GM19043 (cell line): Measurements from ENCODE around the gene ELMO2.

Experiments used
- ATAC-seq: cut with Tn5 transposase; IDR thresholded peaks from one replicate; pipeline ENCODE4 v1.9.1; 2021; ENCODE audit warnings: low read depth; ENCODE audit not compliant: unreplicated experiment

ELMO2 gene

GRCh38 chr20:46368902-46369268 lies 37.5 kb downstream of the ELMO2 start:
- no peak for ATAC-seq

- no peak for ATAC-seq
Observed at GRCh38 chr20:46367967-46368901, 38.2 kb downstream of the ELMO2 start.

GRCh38 chr20:46367234-46367633 lies 39.2 kb downstream of the ELMO2 start:
- no peak for ATAC-seq

- no peak for ATAC-seq
Observed at GRCh38 chr20:46366826-46367225, 39.6 kb downstream of the ELMO2 start.

- ATAC-seq: no peak
Observed at GRCh38 chr20:46365487-46366220, 40.8 kb downstream of the ELMO2 start.

- no peak for ATAC-seq
Observed at GRCh38 chr20:46364670-46365486, 41.5 kb downstream of the ELMO2 start.

- ATAC-seq: peak; percentile 67
Observed at GRCh38 chr20:46363874-46364669, 42.3 kb downstream of the ELMO2 start.

- ATAC-seq: no peak
Observed at GRCh38 chr20:46362921-46363867, 43.2 kb downstream of the ELMO2 start.

- no peak for ATAC-seq
Observed at GRCh38 chr20:46361811-46362210, 44.6 kb downstream of the ELMO2 start.

- no peak for ATAC-seq
Observed at GRCh38 chr20:46361381-46361780, 45.0 kb downstream of the ELMO2 start.

- peak; percentile 65 for ATAC-seq
Observed at GRCh38 chr20:46359233-46359751, 47.1 kb downstream of the ELMO2 start.

GRCh38 chr20:46358346-46359058 lies 47.9 kb downstream of the ELMO2 start:
- no peak for ATAC-seq

GRCh38 chr20:46357030-46357514 lies 49.3 kb downstream of the ELMO2 start:
- ATAC-seq: no peak

GRCh38 chr20:46356195-46357029 lies 50.0 kb downstream of the ELMO2 start:
- no peak for ATAC-seq

- ATAC-seq: no peak
Observed at GRCh38 chr20:46355778-46356177, 50.6 kb downstream of the ELMO2 start.

GRCh38 chr20:46354920-46355654 lies 51.3 kb downstream of the ELMO2 start:
- ATAC-seq: no peak

- ATAC-seq: no peak
Observed at GRCh38 chr20:46354207-46354555, 52.2 kb downstream of the ELMO2 start.
